MCF 10A (cell line): ENCODE measurements around the gene CFHR2. TPM values are rescaled to one million over a fixed set of nuclear protein-coding genes. Genes with fewer than 3 reads are reported as not detected.
"Not testable (repeated sequence)": the region's sequence is repeated elsewhere in the genome, so short reads cannot be mapped to it uniquely, and the experiment has no call there.

ENCODE experiments used
- BruUV-seq: library from RNA; stranded (reverse); fragments of 400-500 nt; replicated peaks from 2 replicates; lab custom pipeline; 2021; lab: Mats Ljungman, UMichigan
- CTCF ChIA-PET: fragments of 300-600 bp; sonication (Branson Sonifier 250); formaldehyde crosslinking; extraction: SDS; loops from one replicate; lab custom pipeline; 2021; ENCODE audit warnings: antibody characterized with exemption, inconsistent platforms; lab: Yijun Ruan, JAX
- POLR2A ChIA-PET: fragments of 300-600, 350-650 bp; sonication (Branson Sonifier 250); formaldehyde crosslinking; extraction: SDS; loops from one replicate; lab custom pipeline; 2020; ENCODE audit warnings: antibody characterized with exemption, inconsistent platforms; lab: Yijun Ruan, JAX
- DNase-seq: peaks from one replicate; pipeline ENCODE4 v3.0.0-alpha.2; 2018; ENCODE audit not compliant: unreplicated experiment
- H3K27ac Mint-ChIP-seq: one replicate; pipeline ENCODE4 v1.8.0; 2022; ENCODE audit warnings: mild to moderate bottlenecking, low read depth, mixed read lengths; ENCODE audit not compliant: unreplicated experiment
- H3K27me3 Mint-ChIP-seq: one replicate; pipeline ENCODE4 v1.8.0; 2022; ENCODE audit warnings: mixed read lengths; ENCODE audit not compliant: insufficient read depth, unreplicated experiment
- H3K36me3 Mint-ChIP-seq: one replicate; pipeline ENCODE4 v1.8.0; 2022; ENCODE audit warnings: mild to moderate bottlenecking, moderate library complexity, mixed read lengths; ENCODE audit not compliant: insufficient read depth, unreplicated experiment
- H3K4me1 Mint-ChIP-seq: one replicate; pipeline ENCODE4 v1.8.0; 2022; ENCODE audit warnings: mixed read lengths; ENCODE audit not compliant: insufficient read depth, unreplicated experiment
- H3K4me3 Mint-ChIP-seq: one replicate; pipeline ENCODE4 v1.8.0; 2022; ENCODE audit warnings: mild to moderate bottlenecking, moderate library complexity, mixed read lengths; ENCODE audit not compliant: unreplicated experiment
- H3K9me3 Mint-ChIP-seq: one replicate; pipeline ENCODE4 v1.8.0; 2022; ENCODE audit warnings: mixed read lengths; ENCODE audit not compliant: unreplicated experiment
- intact Hi-C: fragments of 100-400 bp; cut with micrococcal nuclease; formaldehyde crosslinking; loops from 2 replicates; pipeline ENCODE4 v1.14.1; 2022
- total RNA-seq: library from RNA; stranded (reverse); gene quantifications from 2 replicates; pipeline ENCODE4 v1.2.3, GENCODE V29; 2022
- TF ChIP-seq, protein P1 (sequence below): fragments of 200-600 bp; IDR thresholded peaks from one replicate; pipeline ENCODE4 v1.8.0; 2022; ENCODE audit warnings: antibody characterized with exemption, mild to moderate bottlenecking; ENCODE audit not compliant: unreplicated experiment

Gene CFHR2
- total RNA-seq, 1 experiment from 2014 or later = not detected

DNA sequence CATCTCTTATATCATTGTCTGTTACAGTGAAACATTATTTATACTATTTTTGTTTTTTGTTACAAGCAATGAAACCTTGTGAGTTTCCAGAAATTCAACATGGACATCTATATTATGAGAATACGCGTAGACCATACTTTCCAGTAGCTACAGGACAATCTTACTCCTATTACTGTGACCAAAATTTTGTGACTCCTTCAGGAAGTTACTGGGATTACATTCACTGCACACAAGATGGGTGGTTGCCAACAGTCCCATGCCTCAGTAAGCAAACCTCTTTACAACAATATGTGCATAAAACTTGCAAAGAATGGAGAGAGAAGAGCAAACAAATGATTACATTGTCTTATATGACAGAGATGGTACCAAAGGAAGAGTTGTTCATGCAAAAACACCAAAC, 33.3 kb upstream of the CFHR2 start:
- Mint-ChIP-seq H3K4me1 (no peaks in the 10 kb centered on the region), H3K27me3 (no peaks in the 10 kb centered on the region), H3K27ac (no peak overlapping the region), H3K4me3 (no peak overlapping the region), H3K9me3 (no peaks in the 10 kb centered on the region), H3K36me3 (no peaks in the 10 kb centered on the region)
- POLR2A ChIA-PET = no interaction called here
- no TSS peak for BruUV-seq
- intact Hi-C loops = no loop called here
- CTCF ChIA-PET = interaction anchor here (0.7 kb wide), 1 partner anchor 23 kb away, joined by 3 read pairs; no protein-coding TSS in a partner anchor
- peak; percentile 24 for DNase-seq
- TF ChIP-seq, protein P1, sequence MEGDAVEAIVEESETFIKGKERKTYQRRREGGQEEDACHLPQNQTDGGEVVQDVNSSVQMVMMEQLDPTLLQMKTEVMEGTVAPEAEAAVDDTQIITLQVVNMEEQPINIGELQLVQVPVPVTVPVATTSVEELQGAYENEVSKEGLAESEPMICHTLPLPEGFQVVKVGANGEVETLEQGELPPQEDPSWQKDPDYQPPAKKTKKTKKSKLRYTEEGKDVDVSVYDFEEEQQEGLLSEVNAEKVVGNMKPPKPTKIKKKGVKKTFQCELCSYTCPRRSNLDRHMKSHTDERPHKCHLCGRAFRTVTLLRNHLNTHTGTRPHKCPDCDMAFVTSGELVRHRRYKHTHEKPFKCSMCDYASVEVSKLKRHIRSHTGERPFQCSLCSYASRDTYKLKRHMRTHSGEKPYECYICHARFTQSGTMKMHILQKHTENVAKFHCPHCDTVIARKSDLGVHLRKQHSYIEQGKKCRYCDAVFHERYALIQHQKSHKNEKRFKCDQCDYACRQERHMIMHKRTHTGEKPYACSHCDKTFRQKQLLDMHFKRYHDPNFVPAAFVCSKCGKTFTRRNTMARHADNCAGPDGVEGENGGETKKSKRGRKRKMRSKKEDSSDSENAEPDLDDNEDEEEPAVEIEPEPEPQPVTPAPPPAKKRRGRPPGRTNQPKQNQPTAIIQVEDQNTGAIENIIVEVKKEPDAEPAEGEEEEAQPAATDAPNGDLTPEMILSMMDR = peak; percentile 14

DNA sequence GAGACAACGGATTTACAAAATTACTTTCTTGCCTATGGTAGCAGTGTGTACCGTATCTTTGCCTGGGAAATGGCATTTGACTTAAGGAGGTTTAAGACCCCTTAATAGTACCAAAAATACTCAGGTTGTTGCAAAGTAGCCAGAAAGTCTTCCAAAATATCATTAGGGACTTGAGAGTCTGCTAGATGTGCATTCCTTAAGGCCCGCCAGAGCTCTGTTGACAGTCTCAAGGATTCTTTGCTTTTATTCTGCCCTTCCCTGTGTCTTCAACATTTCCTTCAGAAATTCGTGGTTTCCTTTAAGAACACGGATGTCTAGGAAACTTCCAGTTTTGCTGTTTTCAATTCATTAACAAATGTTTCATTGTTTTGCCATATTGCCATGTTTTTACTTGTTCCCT, 31.3 kb upstream of the CFHR2 start:
- CTCF ChIA-PET, H3K9me3 Mint-ChIP-seq, BruUV-seq, POLR2A ChIA-PET, H3K27ac Mint-ChIP-seq, DNase-seq, H3K27me3 Mint-ChIP-seq, intact Hi-C loops, H3K4me3 Mint-ChIP-seq, H3K4me1 Mint-ChIP-seq, H3K36me3 Mint-ChIP-seq: not testable (repeated sequence)

DNA sequence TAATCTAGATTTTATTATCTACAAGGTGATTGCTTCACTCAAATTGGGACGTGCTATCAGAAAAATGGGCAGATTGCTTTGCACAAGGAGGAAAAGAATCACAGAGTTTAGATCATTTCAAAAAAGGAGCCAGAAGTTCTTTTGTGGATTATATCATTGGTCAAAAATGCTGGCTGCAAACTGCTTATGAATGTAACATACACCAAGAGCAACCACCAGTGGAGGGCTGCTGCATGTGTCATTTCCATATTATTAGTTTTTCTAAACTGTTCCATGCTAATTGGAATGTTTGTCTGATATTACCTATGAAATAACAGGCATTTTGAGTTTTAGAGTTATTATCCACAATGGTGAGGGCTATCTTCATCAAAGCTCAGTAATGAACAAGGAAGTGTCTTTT, 16.7 kb upstream of the CFHR2 start:
- DNase-seq, H3K27me3 Mint-ChIP-seq, POLR2A ChIA-PET, H3K4me3 Mint-ChIP-seq, H3K9me3 Mint-ChIP-seq, H3K4me1 Mint-ChIP-seq, intact Hi-C loops, H3K36me3 Mint-ChIP-seq, CTCF ChIA-PET, BruUV-seq, H3K27ac Mint-ChIP-seq: not testable (repeated sequence)

DNA sequence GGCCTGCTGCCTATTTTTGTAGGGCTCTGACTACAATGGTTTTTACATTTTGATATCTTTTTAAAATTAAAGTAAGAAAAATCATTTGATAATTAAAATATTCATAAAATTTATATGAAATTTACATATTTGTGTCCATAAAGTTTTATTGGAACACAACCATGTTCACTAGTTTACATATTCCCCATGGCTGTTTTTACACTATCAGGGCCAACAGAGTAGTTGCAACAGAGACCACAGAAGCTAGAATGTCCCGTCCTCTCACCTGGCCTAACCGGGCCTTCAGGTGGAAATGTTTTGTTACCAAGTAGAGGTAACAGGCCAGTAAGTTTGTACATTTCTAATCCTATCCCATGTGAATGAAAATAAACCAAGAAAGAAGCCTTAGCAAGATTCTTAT, 10.7 kb upstream of the CFHR2 start:
- H3K9me3 Mint-ChIP-seq, DNase-seq, H3K27me3 Mint-ChIP-seq, intact Hi-C loops, H3K4me3 Mint-ChIP-seq, CTCF ChIA-PET, H3K27ac Mint-ChIP-seq, H3K36me3 Mint-ChIP-seq, BruUV-seq, POLR2A ChIA-PET, H3K4me1 Mint-ChIP-seq: not testable (repeated sequence)

DNA sequence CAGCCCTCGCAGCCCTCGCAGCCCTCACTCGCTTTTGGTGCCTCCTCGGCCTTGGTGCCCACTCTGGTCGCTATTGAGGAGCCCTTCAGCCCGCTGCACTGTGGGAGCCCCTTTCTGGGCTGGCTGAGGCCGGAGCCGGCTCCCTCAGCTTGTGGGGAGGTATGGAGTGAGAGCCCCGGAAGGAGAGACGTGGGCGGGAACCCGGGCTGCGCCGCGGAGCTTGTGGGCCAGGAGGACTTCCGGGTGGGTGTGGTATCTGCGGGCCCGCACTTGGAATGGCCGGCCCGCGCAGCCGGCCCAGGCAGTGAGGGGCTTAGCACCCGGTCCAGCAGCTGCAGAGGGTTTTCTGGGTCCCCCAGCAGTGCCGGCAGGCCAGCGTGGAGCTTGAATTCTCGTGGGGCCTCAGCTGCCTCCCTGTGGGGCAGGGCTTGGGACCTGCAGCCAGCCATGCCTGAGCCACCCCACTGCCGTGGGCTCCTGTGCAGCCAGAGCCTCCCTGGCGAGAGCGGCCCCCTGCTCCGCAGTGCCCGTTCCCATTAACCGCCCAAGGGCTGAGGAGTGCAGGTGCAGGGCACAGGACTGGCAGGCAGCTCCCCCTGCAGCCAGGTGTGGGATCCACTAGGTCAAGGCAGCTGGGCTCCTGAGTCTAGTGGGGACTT, 9.9 kb upstream of the CFHR2 start:
- Mint-ChIP-seq H3K4me3 (no peak overlapping the region), H3K9me3 (no peaks in the 10 kb centered on the region), H3K36me3 (no peaks in the 10 kb centered on the region), H3K4me1 (no peaks in the 10 kb centered on the region), H3K27ac (no peak overlapping the region), H3K27me3 (no peaks in the 10 kb centered on the region)
- ChIA-PET POLR2A (no interaction called here), CTCF (interaction anchor here (0.6 kb wide), 3 partner anchors 16 to 950 kb away, joined by 3 to 5 read pairs (median 4); no protein-coding TSS in a partner anchor)
- intact Hi-C loops = no loop called here
- no peak for DNase-seq
- TF ChIP-seq, protein P1 = no peak
- BruUV-seq = no TSS peak

DNA sequence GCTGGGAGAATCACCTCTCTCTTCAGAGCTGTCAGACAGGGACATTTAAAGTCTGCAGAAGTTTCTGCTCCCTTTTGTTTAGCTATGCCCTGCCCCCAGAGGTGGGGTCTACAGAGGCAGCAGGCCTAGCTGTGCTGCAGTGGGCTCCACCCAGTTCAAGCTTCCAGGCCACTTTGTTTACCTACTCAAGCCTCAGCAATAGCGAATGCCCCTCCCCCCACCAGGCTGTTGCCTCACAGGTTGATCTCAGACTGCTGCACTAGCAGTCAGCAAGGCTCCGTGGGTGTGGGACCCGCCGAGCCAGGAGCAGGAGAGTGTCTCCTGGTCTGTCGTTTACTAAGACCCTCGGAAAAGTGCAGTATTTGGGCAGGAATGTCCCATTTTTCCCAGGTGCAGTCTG, 2.1 kb upstream of the CFHR2 start:
- H3K9me3 Mint-ChIP-seq, H3K4me1 Mint-ChIP-seq, DNase-seq, intact Hi-C loops, H3K27ac Mint-ChIP-seq, BruUV-seq, H3K27me3 Mint-ChIP-seq, H3K4me3 Mint-ChIP-seq, H3K36me3 Mint-ChIP-seq, POLR2A ChIA-PET: not testable (repeated sequence)
- CTCF ChIA-PET = interaction anchor here (0.6 to 1.0 kb wide), 2 partner anchors 21 to 238 kb away, joined by 3 to 4 read pairs; no protein-coding TSS in a partner anchor
